ENCODE results near the gene TGFBI.

DNA sequence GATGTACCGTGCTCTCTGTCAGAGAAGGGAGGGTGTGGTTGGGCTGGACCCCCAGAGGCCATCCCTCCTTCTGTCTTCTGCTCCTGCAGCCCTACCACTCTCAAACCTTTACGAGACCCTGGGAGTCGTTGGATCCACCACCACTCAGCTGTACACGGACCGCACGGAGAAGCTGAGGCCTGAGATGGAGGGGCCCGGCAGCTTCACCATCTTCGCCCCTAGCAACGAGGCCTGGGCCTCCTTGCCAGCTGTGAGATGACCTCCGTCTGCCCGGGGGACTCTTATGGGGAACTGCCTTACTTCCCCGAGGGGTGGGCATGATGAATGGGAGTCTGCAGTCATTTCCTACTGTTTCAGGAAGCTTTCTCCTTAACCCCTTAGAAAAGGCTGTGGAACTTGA, 17.5 kb downstream of the TGFBI start:
- no peak for TF ChIP-seq POLR2A (IDR thresholded peaks at IDR 0.05)
- TF ChIP-seq, protein P1, sequence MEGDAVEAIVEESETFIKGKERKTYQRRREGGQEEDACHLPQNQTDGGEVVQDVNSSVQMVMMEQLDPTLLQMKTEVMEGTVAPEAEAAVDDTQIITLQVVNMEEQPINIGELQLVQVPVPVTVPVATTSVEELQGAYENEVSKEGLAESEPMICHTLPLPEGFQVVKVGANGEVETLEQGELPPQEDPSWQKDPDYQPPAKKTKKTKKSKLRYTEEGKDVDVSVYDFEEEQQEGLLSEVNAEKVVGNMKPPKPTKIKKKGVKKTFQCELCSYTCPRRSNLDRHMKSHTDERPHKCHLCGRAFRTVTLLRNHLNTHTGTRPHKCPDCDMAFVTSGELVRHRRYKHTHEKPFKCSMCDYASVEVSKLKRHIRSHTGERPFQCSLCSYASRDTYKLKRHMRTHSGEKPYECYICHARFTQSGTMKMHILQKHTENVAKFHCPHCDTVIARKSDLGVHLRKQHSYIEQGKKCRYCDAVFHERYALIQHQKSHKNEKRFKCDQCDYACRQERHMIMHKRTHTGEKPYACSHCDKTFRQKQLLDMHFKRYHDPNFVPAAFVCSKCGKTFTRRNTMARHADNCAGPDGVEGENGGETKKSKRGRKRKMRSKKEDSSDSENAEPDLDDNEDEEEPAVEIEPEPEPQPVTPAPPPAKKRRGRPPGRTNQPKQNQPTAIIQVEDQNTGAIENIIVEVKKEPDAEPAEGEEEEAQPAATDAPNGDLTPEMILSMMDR (IDR thresholded peaks at IDR 0.05), result no peak

Measured in esophagus squamous epithelium (tissue), 4 donors.